ENCODE measurements around the gene AKAP17A. TPM values are rescaled to one million over a fixed set of nuclear protein-coding genes. Genes with fewer than 3 reads are reported as not detected.

Gene AKAP17A
- polyA plus RNA-seq, 1 donor from 2014 or later: 48.7 TPM

DNA sequence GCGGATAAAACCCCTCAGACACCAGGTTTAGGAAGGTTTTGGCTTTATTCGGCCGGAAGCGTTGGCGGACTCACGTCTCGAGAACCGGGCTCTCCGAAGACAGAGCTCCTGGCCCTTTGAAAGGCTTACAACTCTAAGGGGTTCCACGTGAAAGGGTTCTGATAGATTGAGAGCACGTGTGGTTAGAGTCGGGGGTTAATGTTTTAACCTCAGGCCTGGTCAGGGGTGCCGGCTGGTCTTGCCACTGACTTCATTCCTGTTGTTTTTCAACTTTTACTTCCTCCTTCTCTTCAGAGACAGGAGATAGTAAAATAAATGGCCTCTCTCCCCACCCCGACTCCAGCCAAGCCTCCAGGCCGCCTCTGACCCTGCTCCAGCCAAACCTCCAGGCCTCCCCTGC lies 18.8 kb downstream of the AKAP17A start:
- Histone ChIP-seq H4K20me1 (ENCODE audit: insufficient read depth) (no peaks in the 10 kb centered on the region), H3K27ac (ENCODE audit: low read length) (no peak overlapping the region), H3K9me3 (ENCODE audit: low read length) (no peaks in the 10 kb centered on the region), H3K79me2 (replicated peaks; ENCODE audit: insufficient read depth, low read length) (no peaks in the 10 kb centered on the region), H2AFZ (ENCODE audit: low read depth, low read length) (no peak overlapping the region), H3K4me3 (ENCODE audit: low read length) (no peak overlapping the region), H3K36me3 (ENCODE audit: insufficient read depth, low read length) (no peaks in the 10 kb centered on the region), H3K27me3 (ENCODE audit: insufficient read depth, low read depth, low read length) (no peaks in the 10 kb centered on the region), H3K9ac (ENCODE audit: low read length) (no peak overlapping the region), H3K4me2 (ENCODE audit: low read length) (no peak overlapping the region), H3K9me2 (ENCODE audit: insufficient read depth, low read length) (no peaks in the 10 kb centered on the region), H3F3A (ENCODE audit: insufficient read depth, low read length, poor library complexity, severe bottlenecking) (no peaks in the 10 kb centered on the region)
- TF ChIP-seq RAD21 (conservative IDR thresholded peaks at IDR 0.05) (no peak), TAF1 (IDR thresholded peaks at IDR 0.05; ENCODE audit: low read depth) (no peak), EZH2 (IDR thresholded peaks at IDR 0.05; ENCODE audit: borderline replicate concordance, insufficient read depth, low read length, poor library complexity, severe bottlenecking) (no peak), POLR2AphosphoS5 (IDR thresholded peaks at IDR 0.05) (no peak)
- TF ChIP-seq, protein P1, sequence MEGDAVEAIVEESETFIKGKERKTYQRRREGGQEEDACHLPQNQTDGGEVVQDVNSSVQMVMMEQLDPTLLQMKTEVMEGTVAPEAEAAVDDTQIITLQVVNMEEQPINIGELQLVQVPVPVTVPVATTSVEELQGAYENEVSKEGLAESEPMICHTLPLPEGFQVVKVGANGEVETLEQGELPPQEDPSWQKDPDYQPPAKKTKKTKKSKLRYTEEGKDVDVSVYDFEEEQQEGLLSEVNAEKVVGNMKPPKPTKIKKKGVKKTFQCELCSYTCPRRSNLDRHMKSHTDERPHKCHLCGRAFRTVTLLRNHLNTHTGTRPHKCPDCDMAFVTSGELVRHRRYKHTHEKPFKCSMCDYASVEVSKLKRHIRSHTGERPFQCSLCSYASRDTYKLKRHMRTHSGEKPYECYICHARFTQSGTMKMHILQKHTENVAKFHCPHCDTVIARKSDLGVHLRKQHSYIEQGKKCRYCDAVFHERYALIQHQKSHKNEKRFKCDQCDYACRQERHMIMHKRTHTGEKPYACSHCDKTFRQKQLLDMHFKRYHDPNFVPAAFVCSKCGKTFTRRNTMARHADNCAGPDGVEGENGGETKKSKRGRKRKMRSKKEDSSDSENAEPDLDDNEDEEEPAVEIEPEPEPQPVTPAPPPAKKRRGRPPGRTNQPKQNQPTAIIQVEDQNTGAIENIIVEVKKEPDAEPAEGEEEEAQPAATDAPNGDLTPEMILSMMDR (IDR thresholded peaks at IDR 0.05; ENCODE audit: poor library complexity, severe bottlenecking): no peak
- TF ChIP-seq, protein P2, sequence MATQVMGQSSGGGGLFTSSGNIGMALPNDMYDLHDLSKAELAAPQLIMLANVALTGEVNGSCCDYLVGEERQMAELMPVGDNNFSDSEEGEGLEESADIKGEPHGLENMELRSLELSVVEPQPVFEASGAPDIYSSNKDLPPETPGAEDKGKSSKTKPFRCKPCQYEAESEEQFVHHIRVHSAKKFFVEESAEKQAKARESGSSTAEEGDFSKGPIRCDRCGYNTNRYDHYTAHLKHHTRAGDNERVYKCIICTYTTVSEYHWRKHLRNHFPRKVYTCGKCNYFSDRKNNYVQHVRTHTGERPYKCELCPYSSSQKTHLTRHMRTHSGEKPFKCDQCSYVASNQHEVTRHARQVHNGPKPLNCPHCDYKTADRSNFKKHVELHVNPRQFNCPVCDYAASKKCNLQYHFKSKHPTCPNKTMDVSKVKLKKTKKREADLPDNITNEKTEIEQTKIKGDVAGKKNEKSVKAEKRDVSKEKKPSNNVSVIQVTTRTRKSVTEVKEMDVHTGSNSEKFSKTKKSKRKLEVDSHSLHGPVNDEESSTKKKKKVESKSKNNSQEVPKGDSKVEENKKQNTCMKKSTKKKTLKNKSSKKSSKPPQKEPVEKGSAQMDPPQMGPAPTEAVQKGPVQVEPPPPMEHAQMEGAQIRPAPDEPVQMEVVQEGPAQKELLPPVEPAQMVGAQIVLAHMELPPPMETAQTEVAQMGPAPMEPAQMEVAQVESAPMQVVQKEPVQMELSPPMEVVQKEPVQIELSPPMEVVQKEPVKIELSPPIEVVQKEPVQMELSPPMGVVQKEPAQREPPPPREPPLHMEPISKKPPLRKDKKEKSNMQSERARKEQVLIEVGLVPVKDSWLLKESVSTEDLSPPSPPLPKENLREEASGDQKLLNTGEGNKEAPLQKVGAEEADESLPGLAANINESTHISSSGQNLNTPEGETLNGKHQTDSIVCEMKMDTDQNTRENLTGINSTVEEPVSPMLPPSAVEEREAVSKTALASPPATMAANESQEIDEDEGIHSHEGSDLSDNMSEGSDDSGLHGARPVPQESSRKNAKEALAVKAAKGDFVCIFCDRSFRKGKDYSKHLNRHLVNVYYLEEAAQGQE (IDR thresholded peaks at IDR 0.05; ENCODE audit: borderline replicate concordance): no peak

DNA sequence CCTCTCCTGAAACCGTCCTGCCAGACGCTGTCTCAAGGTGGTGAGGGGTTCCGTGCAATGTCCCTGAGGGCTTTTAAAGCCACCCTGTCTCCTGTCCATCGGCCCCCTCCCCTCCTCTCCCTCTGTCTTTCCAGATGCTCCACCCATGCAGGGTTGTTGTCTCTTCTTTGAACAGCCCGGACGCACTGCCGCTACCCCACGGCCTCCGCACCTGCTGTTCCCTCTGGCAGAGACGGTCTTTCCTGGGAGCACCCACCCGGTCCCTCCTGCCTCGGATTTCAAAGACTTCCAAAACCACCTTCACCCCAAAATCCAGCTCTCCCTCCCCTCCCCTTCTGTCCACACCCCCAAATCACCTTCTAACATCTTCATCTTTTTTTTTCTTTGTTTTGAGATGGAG lies 19.3 kb downstream of the AKAP17A start:
- Histone ChIP-seq H3K36me3 (ENCODE audit: insufficient read depth, low read length) (no peaks in the 10 kb centered on the region), H3F3A (ENCODE audit: insufficient read depth, low read length, poor library complexity, severe bottlenecking) (no peaks in the 10 kb centered on the region), H3K27ac (ENCODE audit: low read length) (no peak overlapping the region), H3K79me2 (replicated peaks; ENCODE audit: insufficient read depth, low read length) (no peaks in the 10 kb centered on the region), H3K4me2 (ENCODE audit: low read length) (no peak overlapping the region), H3K9me2 (ENCODE audit: insufficient read depth, low read length) (no peaks in the 10 kb centered on the region), H2AFZ (ENCODE audit: low read depth, low read length) (no peak overlapping the region), H4K20me1 (ENCODE audit: insufficient read depth) (no peaks in the 10 kb centered on the region), H3K9ac (ENCODE audit: low read length) (no peak overlapping the region), H3K27me3 (ENCODE audit: insufficient read depth, low read depth, low read length) (no peaks in the 10 kb centered on the region), H3K9me3 (ENCODE audit: low read length) (no peaks in the 10 kb centered on the region), H3K4me3 (ENCODE audit: low read length) (no peak overlapping the region)
- no peak for TF ChIP-seq EZH2 (IDR thresholded peaks at IDR 0.05; ENCODE audit: borderline replicate concordance, insufficient read depth, low read length, poor library complexity, severe bottlenecking)
- TF ChIP-seq TAF1 (IDR thresholded peaks at IDR 0.05; ENCODE audit: low read depth): no peak
- TF ChIP-seq, protein P1 (IDR thresholded peaks at IDR 0.05; ENCODE audit: poor library complexity, severe bottlenecking): no peak
- no peak for TF ChIP-seq EP300 (conservative IDR thresholded peaks at IDR 0.05; ENCODE audit: poor library complexity, severe bottlenecking)

All from neural cell (in vitro differentiated cells).